ENCODE data around the gene ZFR.

The ZFR gene

GRCh38 chr5:32358611-32359010, 85.9 kb downstream of the ZFR start:
- no peak for DNase-seq (ENCODE audit: extremely low read depth, low read depth)
- no peak for TF ChIP-seq CTCF (IDR thresholded peaks at IDR 0.05; ENCODE audit: low read depth, low read length)

GRCh38 chr5:32357658-32358057, 86.9 kb downstream of the ZFR start:
- no peak for DNase-seq (ENCODE audit: extremely low read depth, low read depth)
- no peak for TF ChIP-seq CTCF (IDR thresholded peaks at IDR 0.05; ENCODE audit: low read depth, low read length)

- no peak for TF ChIP-seq CTCF (IDR thresholded peaks at IDR 0.05; ENCODE audit: low read depth, low read length)
- no peak for DNase-seq (ENCODE audit: extremely low read depth, low read depth)
These were observed 88.9 kb downstream of the ZFR start for GRCh38 chr5:32355686-32356085.

GRCh38 chr5:32353420-32353819, 91.1 kb downstream of the ZFR start:
- DNase-seq (ENCODE audit: extremely low read depth, low read depth): no peak
- TF ChIP-seq CTCF (IDR thresholded peaks at IDR 0.05; ENCODE audit: low read depth, low read length): no peak

GRCh38 chr5:32352685-32353084, 91.9 kb downstream of the ZFR start:
- no peak for TF ChIP-seq CTCF (IDR thresholded peaks at IDR 0.05; ENCODE audit: low read depth, low read length)
- DNase-seq (ENCODE audit: extremely low read depth, low read depth): no peak

GRCh38 chr5:32346869-32347268, 97.7 kb downstream of the ZFR start:
- no peak for TF ChIP-seq CTCF (IDR thresholded peaks at IDR 0.05; ENCODE audit: low read depth, low read length)
- DNase-seq (ENCODE audit: extremely low read depth, low read depth): no peak

GRCh38 chr5:32343058-32343672, 101.4 kb downstream of the ZFR start:
- TF ChIP-seq CTCF (IDR thresholded peaks at IDR 0.05; ENCODE audit: low read depth, low read length): no peak
- DNase-seq (ENCODE audit: extremely low read depth, low read depth): no peak

Measured in AG09319 (cell line).